Fibroblast of skin of back (primary cell): Measurements from ENCODE around the gene KLHL29.

Experiments
- DNase-seq: peaks from one replicate; pipeline ENCODE4 v3.0.0-alpha.2; 2013

KLHL29 gene

DNA sequence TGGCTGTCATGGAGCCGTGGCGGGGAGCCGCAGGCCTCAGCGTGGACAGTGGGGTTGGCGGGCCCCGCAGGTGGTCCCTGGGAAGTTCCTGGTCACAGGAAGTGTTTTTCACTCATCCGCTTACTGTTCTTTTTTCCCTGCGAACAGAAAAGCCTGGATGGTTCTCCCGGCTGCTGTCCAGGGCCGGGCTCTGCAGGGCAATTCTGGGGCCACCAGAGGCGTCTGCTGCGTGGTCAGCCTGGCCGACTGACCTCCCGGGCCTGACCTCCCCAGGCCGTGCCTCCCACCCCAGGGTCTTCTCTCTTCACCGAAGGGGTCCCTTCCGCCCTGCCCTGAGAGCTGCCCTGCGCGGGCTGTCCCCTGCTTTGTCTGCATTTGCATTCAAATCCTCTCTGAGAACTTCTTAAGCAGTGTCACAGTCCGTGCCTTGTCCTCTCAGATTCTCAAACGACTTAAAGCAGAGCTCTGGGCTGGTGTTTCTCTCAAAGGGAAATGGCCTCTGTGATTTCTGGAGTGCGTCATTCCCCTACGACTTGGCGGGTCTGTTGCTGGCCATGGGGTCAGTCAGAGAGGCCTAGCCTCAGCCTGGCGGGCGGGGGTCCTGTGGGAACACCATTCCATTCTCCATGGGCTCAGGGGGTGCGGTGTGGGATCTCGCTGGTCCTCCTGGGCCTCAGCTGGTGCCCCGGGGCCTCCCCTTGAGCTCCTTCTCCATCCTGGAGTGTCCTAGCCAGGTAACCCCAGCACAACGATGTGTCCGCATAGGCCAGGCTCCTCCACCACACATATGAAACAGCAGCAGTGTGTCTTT, 38.3 kb downstream of the KLHL29 start:
- DNase-seq = no peak

GRCh38 chr2:23423873-23424680, 39.1 kb downstream of the KLHL29 start:
- no peak for DNase-seq

DNA sequence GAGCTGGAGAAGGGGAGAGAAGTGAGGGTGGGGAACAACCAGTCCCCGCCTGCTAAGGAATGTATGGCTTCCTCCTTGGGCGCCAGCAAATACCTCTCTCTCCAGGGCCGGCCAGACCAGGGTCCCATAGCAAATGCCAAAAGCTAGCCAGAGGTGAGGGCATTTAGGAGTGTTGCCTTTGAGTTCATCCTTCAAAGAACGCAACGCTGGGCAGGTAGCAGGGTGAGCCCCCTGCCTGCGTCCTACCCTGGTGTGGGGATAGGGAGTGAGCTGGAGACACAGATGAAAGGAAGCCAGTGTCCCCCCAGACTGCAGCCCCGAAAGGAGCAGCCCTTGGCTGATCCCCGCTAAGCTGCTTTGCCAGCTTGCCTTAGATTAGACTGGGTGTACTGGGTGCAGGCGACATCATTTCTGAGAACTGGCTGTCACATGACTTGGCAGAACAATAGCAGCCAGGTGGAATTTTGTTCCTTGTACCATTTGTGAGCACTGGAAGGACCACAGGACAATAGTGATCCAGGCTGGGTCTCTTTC, 40.4 kb downstream of the KLHL29 start:
- DNase-seq = no peak

- DNase-seq = no peak
These were observed 40.9 kb downstream of the KLHL29 start for GRCh38 chr2:23425885-23426262.

DNA sequence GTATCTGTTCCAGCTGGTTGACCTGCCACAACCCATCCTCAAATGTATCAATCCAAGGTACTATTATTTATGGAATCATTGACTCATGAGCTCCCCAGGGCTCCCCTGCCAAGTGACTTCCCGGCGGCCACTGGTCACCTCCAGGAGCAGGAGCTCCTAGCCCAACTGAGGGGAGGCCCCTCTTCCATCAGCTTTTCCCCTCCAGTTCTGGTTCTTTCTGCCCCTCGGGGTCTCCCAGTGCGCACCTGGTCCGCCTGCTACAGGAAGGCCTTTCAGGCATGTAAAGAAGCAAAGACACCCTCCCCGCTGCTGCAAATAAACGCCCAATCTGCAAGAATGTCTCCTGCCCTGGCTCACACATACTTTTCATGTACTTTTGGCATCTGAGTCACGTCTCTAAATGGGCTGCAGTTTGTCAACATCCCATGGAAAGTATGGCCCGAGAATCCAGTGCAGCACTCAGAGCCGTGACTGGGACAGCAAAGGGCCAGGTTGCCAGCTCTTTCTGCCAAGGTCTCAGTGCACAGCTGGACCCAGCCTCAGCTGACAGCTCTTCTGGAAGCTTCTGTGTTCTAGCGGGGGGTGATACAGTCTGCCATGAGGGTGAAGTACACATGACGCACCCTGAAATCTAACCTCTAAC, 41.4 kb downstream of the KLHL29 start:
- DNase-seq = peak; percentile 66

- no peak for DNase-seq
These were observed 42.4 kb downstream of the KLHL29 start for GRCh38 chr2:23427350-23427749.

DNA sequence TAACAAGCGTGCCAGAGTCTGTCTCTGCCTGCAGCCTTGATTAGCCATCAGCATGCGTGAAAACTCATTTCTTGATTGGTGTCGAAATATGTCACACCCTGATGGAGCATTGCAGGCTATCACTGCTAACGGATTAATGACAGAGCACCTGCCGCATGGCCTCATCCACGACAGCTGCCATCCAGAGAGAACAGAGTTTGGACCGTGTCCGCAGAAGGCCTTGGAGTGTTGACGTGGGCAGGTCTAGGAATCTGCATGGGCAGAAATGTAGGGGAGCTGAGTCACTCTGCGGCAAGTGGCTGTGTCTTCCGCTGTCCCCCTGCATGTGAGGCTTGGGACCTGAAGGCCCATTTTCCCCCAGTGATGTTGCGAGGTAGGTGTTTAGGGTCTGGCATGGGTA, 43.0 kb downstream of the KLHL29 start:
- no peak for DNase-seq

DNA sequence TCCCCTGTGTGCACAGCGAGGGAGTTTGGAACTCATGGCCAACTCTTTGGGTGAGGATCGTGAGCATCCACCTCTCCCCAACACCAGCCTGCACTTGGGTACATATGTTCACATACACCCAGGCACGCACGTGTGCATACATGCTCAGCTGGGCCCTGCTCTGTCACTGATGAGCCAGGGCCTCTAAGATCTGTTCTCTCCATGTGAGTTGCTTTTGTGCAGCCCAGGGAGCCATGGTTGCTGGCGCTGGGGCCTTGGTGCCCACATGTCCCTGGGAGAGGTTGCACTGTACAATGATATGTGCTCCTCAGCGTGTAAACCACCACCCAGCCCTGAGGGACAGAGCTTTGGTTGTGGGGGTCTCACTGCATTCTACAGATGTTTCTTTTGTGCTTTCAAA, 44.1 kb downstream of the KLHL29 start:
- no peak for DNase-seq

- DNase-seq = peak; percentile 92
These were observed 45.3 kb downstream of the KLHL29 start for GRCh38 chr2:23430263-23430662.

GRCh38 chr2:23432531-23432930, 47.6 kb downstream of the KLHL29 start:
- DNase-seq = no peak

GRCh38 chr2:23433282-23433681, 48.3 kb downstream of the KLHL29 start:
- DNase-seq = no peak

- DNase-seq = no peak
These were observed 49.7 kb downstream of the KLHL29 start for GRCh38 chr2:23434721-23435121.

DNA sequence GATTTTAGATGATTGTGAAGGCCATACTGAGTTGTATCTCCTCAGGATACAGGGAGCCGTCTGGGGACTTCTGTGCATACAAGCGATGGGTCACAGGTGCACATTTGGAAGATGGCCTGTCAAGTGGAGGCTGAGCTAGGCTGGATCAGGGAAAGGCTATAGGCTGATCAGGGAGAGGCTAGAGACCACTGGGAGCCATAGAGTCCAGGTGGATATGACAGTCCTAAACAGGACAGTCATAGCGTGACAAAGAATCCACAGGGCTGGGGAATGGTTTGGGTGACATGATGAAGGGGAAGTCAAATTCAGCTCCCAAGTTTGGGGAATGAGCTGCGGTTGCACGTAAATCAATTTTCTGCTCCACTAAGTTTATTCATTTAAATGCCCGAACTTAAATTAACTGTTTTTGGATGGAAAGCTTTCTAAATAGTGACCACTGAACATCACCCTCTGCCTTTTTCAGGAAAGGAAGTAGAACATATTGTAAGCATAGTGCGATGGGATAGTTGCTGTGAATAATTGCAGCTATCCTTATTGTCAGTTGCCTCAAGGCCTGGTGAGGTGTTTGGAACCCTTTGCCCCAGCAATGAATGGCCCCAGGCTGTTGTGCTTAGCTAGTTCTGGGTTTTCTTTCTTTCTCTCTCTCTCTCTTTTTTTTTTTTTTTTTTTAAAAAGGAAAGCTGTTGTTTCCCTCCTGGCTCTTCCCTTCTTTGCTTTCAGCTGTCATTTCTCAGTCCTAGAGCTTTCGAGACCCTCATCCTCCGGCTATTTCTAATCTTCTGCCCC, 50.5 kb downstream of the KLHL29 start:
- no peak for DNase-seq

GRCh38 chr2:23436346-23437098, 51.5 kb downstream of the KLHL29 start:
- DNase-seq = no peak

- no peak for DNase-seq
These were observed 56.4 kb downstream of the KLHL29 start for GRCh38 chr2:23441414-23441813.

DNA sequence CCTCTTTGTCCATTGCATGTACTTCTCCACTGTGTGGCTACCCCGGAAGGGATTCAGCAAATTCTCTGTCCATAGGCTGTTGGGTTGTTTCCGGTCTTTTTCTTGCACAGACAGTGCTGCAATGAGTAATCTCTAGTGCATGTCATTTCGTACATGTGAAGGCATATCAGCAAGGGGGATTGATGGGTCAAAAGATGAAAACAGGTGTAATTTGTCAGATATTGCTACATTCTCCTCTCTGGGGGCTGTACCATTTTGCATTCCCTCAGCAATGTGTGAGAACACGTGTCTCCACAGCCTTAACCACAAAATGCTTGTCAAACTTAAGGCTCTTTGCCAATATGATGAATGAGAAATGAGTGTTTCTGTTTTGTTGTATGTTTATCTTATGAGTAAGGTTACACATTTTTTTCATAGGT, 60.5 kb downstream of the KLHL29 start:
- peak; percentile 84 for DNase-seq

GRCh38 chr2:23446916-23447315, 61.9 kb downstream of the KLHL29 start:
- DNase-seq = no peak

DNA sequence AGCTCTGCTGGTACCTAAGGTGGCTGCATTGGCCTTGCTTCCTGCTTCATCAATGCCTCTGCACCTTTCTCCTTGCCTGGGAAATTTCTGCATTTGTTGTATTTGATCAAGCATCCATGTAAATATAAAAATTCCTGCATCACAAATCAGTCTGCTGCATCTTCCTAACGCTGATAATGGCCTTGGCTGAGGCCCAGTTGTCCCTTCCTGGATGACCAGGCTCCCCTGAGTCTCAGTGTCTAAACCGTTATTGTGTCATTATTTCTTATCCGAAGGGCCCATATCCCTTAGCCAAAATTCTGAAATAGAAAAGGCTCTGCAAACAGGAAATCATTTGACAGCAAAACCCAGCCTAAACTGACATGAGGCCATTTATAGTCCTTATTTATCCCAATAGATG, 62.4 kb downstream of the KLHL29 start:
- no peak for DNase-seq

DNA sequence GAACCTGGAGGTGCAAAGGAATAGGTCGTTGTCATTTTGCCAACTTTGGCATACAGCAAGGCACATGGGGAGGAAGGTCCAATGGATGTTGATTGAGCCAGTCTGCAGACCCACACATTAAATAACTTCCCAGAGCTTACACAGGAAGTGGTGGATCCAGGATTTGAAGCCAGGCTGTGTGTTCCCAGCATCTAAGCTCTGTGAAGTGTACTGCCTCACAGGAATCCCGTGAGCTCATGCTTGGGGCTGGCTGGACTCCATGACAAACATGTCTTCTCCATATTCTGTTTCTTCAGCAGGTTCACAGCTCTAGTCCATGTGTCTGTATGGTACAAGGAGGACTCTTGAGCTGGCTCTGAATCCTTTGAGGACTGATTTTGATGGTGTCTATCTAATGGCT, 63.9 kb downstream of the KLHL29 start:
- peak; percentile 55 for DNase-seq

- DNase-seq = no peak
These were observed 64.4 kb downstream of the KLHL29 start for GRCh38 chr2:23449413-23449812.

DNA sequence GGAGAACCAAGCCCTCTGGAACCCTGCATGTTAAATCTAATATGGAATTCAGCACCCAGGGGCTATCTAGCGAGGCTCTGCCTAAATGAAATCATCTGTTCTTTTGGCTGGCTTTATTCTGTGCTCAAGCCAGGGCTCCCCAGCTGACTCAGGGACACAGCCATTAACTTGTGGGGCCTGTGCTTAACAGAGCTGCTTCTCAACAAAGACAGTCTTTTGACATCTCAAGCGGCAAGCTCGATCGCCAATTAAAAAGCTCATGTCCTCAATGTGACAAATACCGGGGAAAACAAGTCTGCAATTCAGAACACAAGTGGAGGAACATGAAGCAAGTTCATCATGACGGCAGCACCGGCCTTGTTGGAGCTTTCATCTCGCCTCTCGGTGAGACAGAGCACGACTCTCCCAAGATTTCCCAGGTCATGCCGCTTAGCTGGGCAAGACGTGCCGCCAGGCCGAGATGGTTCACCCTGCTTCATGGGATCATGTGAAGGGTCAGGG, 64.9 kb downstream of the KLHL29 start:
- DNase-seq = no peak
